SU-DHL-6 (cell line): ENCODE measurements around the gene IFITM1.

ENCODE experiments used
- H2AFZ ChIP-seq: fragments of 200-600 bp; sonication (generic); 2 replicates; pipeline ENCODE4 v1.6.1; 2014; ENCODE audit warnings: low read depth, mild to moderate bottlenecking, moderate library complexity, mixed read lengths, antibody characterized with exemption, low read length; ENCODE audit not compliant: severe bottlenecking
- H3F3A ChIP-seq: fragments of 200-600 bp; shearing (Covaris generic); 2 replicates; pipeline ENCODE4 v1.6.0; 2016; ENCODE audit warnings: antibody characterized with exemption, mild to moderate bottlenecking; ENCODE audit not compliant: insufficient read depth
- H3K27ac ChIP-seq: fragments of 200-600 bp; sonication (generic); 2 replicates; pipeline ENCODE4 v1.5.1; 2016; ENCODE audit warnings: low read depth, mild to moderate bottlenecking, low read length, moderate library complexity, mixed read lengths
- H3K27me3 ChIP-seq: fragments of 200-600 bp; sonication (generic), shearing (Covaris generic); 2 replicates; pipeline ENCODE4 v1.6.0; 2014; ENCODE audit warnings: mild to moderate bottlenecking, low read length
- H3K36me3 ChIP-seq: fragments of 200-600 bp; sonication (generic); 2 replicates; pipeline ENCODE4 v1.6.1; 2014; ENCODE audit warnings: mild to moderate bottlenecking, low read length, mixed read lengths
- H3K4me2 ChIP-seq: fragments of 300-600, 200-600 bp; shearing (Covaris generic), sonication (generic); 2 replicates; pipeline ENCODE4 v1.6.0; 2014; ENCODE audit warnings: low read length, low read depth, mild to moderate bottlenecking; ENCODE audit not compliant: poor library complexity, severe bottlenecking
- H3K4me3 ChIP-seq: fragments of 200-600 bp; sonication (generic); 2 replicates; pipeline ENCODE4 v1.5.1; 2014; ENCODE audit warnings: antibody characterized with exemption, low read length, mild to moderate bottlenecking, mixed read lengths; ENCODE audit not compliant: insufficient read depth, poor library complexity, severe bottlenecking
- H3K79me2 ChIP-seq: fragments of 200-600 bp; sonication (generic); 2 replicates; pipeline ENCODE4 v1.6.1; 2014; ENCODE audit warnings: mild to moderate bottlenecking, low read length, moderate library complexity; ENCODE audit not compliant: insufficient read depth
- H3K9ac ChIP-seq: fragments of 200-600 bp; sonication (generic); 2 replicates; pipeline ENCODE4 v1.7.0; 2014; ENCODE audit warnings: mild to moderate bottlenecking, low read length
- H3K9me2 ChIP-seq: fragments of 200-600 bp; sonication (generic); replicated peaks from 2 replicates; pipeline ENCODE4 v1.6.1; 2014; ENCODE audit warnings: low read length; ENCODE audit not compliant: insufficient read depth
- H3K9me3 ChIP-seq: fragments of 200-600 bp; sonication (generic); 2 replicates; pipeline ENCODE4 v1.6.1; 2014; ENCODE audit warnings: low read length, mixed read lengths; ENCODE audit not compliant: insufficient read depth
- H4K20me1 ChIP-seq: fragments of 200-600 bp; sonication (generic); 2 replicates; pipeline ENCODE4 v1.6.1; 2014; ENCODE audit warnings: low read depth, mild to moderate bottlenecking, antibody characterized with exemption, low read length, moderate library complexity, mixed read lengths
- CTCF ChIP-seq: fragments of 200-600 bp; sonication (generic); IDR thresholded peaks from one replicate; pipeline ENCODE4 v1.5.1; 2017; ENCODE audit warnings: antibody characterized with exemption, mild to moderate bottlenecking, low read length, moderate library complexity; ENCODE audit not compliant: insufficient read depth, poor library complexity, severe bottlenecking
- EZH2phosphoT487 ChIP-seq: fragments of 200-600 bp; sonication (generic), shearing (Covaris generic); conservative IDR thresholded peaks from 2 replicates; pipeline ENCODE4 v1.6.1; 2018; ENCODE audit warnings: mild to moderate bottlenecking, antibody characterized with exemption, low read length, moderate library complexity, mixed read lengths

The IFITM1 gene

GRCh38 chr11:269146-269890 is 44.5 kb upstream of the IFITM1 start:
- no peaks in the 10 kb centered on the region for H3K79me2 ChIP-seq
- peak overlapping the region; percentile 95 for H3K27ac ChIP-seq
- H3K9me2 ChIP-seq: no peaks in the 10 kb centered on the region
- peaks cover 38% of the 10 kb centered on the region for H3F3A ChIP-seq
- peak overlapping the region; percentile 79 for H3K4me2 ChIP-seq
- peak overlapping the region; percentile 57 for H3K9ac ChIP-seq
- TF ChIP-seq EZH2phosphoT487: no peak
- no peak for TF ChIP-seq CTCF
- no peaks in the 10 kb centered on the region for H3K9me3 ChIP-seq
- H2AFZ ChIP-seq: peak overlapping the region; percentile 11
- H3K36me3 ChIP-seq: no peaks in the 10 kb centered on the region
- peak overlapping the region; percentile 47 for H3K4me3 ChIP-seq
- no peaks in the 10 kb centered on the region for H3K27me3 ChIP-seq
- no peaks in the 10 kb centered on the region for H4K20me1 ChIP-seq

GRCh38 chr11:270451-271318 is 43.2 kb upstream of the IFITM1 start:
- Histone ChIP-seq H3K4me3 (no peak overlapping the region), H3K27me3 (no peaks in the 10 kb centered on the region), H3K9ac (no peak overlapping the region), H3K79me2 (no peaks in the 10 kb centered on the region), H3K27ac (no peak overlapping the region), H3K4me2 (peak overlapping the region; percentile 79), H3K9me2 (no peaks in the 10 kb centered on the region), H3K36me3 (no peaks in the 10 kb centered on the region), H3F3A (peaks cover 32% of the 10 kb centered on the region), H3K9me3 (no peaks in the 10 kb centered on the region), H4K20me1 (no peaks in the 10 kb centered on the region), H2AFZ (no peak overlapping the region)
- no peak for TF ChIP-seq CTCF
- no peak for TF ChIP-seq EZH2phosphoT487

GRCh38 chr11:271319-271715 is 42.5 kb upstream of the IFITM1 start:
- Histone ChIP-seq H3K27ac (no peak overlapping the region), H2AFZ (no peak overlapping the region), H4K20me1 (no peaks in the 10 kb centered on the region), H3K9me3 (no peaks in the 10 kb centered on the region), H3K79me2 (no peaks in the 10 kb centered on the region), H3F3A (peaks cover 32% of the 10 kb centered on the region), H3K4me2 (no peak overlapping the region), H3K27me3 (no peaks in the 10 kb centered on the region), H3K36me3 (no peaks in the 10 kb centered on the region), H3K9me2 (no peaks in the 10 kb centered on the region), H3K9ac (no peak overlapping the region), H3K4me3 (no peak overlapping the region)
- TF ChIP-seq CTCF (no peak), EZH2phosphoT487 (no peak)
